MM.1S (cell line): ENCODE measurements around the gene IQCN.

Experiments used
- DNase-seq: peaks from one replicate; pipeline ENCODE4 v3.0.0-alpha.2; 2015
- H2AFZ ChIP-seq: fragments of 300-600 bp; sonication (generic); 2 replicates; pipeline ENCODE4 v1.6.0; 2016; ENCODE audit warnings: antibody characterized with exemption, low read length
- H3F3A ChIP-seq: fragments of 300-600 bp; sonication (generic); 2 replicates; pipeline ENCODE4 v1.6.1; 2016; ENCODE audit warnings: mild to moderate bottlenecking, antibody characterized with exemption, low read length, moderate library complexity, mixed read lengths; ENCODE audit not compliant: insufficient read depth
- H3K27ac ChIP-seq: fragments of 300-600 bp; sonication (generic); 2 replicates; pipeline ENCODE4 v1.5.1; 2016; ENCODE audit warnings: mild to moderate bottlenecking, low read length
- H3K27me3 ChIP-seq: fragments of 300-600 bp; sonication (generic); replicated peaks from 2 replicates; pipeline ENCODE4 v1.6.0; 2016; ENCODE audit warnings: low read length; ENCODE audit not compliant: insufficient read depth
- H3K36me3 ChIP-seq: fragments of 300-600 bp; sonication (generic); replicated peaks from 2 replicates; pipeline ENCODE4 v1.6.1; 2016; ENCODE audit warnings: mild to moderate bottlenecking, low read length, mixed read lengths; ENCODE audit not compliant: insufficient read depth
- H3K4me1 ChIP-seq: fragments of 300-600 bp; sonication (generic); 2 replicates; pipeline ENCODE4 v1.6.1; 2016; ENCODE audit warnings: low read length, mixed read lengths
- H3K4me2 ChIP-seq: fragments of 300-600 bp; sonication (generic); 2 replicates; pipeline ENCODE4 v1.6.0; 2016; ENCODE audit warnings: low read depth, low read length
- H3K4me3 ChIP-seq: fragments of 300-600 bp; sonication (generic); 2 replicates; pipeline ENCODE4 v1.5.1; 2016; ENCODE audit warnings: low read length, mixed read lengths
- H3K79me2 ChIP-seq: fragments of 300-600 bp; sonication (generic); 2 replicates; pipeline ENCODE4 v1.6.1; 2016; ENCODE audit warnings: mixed run types, low read length, mixed read lengths
- H3K9ac ChIP-seq: fragments of 300-600 bp; sonication (generic); 2 replicates; pipeline ENCODE4 v1.6.1; 2016; ENCODE audit warnings: low read length, mixed read lengths
- H3K9me2 ChIP-seq: fragments of 300-600 bp; sonication (generic); replicated peaks from 2 replicates; pipeline ENCODE4 v1.6.1; 2016; ENCODE audit warnings: mild to moderate bottlenecking, low read length, mixed read lengths; ENCODE audit not compliant: insufficient read depth
- H3K9me3 ChIP-seq: fragments of 300-600 bp; sonication (generic); replicated peaks from 2 replicates; pipeline ENCODE4 v1.6.1; 2016; ENCODE audit warnings: mild to moderate bottlenecking, low read length, mixed read lengths; ENCODE audit not compliant: insufficient read depth
- H4K20me1 ChIP-seq: fragments of 300-600 bp; sonication (generic); 2 replicates; pipeline ENCODE4 v1.6.1; 2016; ENCODE audit warnings: mild to moderate bottlenecking, low read length, moderate library complexity, mixed read lengths; ENCODE audit not compliant: insufficient read depth
- CTCF ChIP-seq: fragments of 300-600 bp; sonication (generic); IDR thresholded peaks from 2 replicates; pipeline ENCODE4 v1.5.1; 2016; ENCODE audit warnings: antibody characterized with exemption, low read length, mixed read lengths
- EZH2 ChIP-seq: fragments of 300-600 bp; sonication (generic); optimal IDR thresholded peaks from 2 replicates; pipeline ENCODE3; 2017; ENCODE audit warnings: low read depth, mild to moderate bottlenecking, antibody characterized with exemption, low read length, mixed read lengths
- EZH2phosphoT487 ChIP-seq: fragments of 300-600 bp; sonication (generic); IDR thresholded peaks from 2 replicates; pipeline ENCODE4 v1.6.1; 2018; ENCODE audit warnings: antibody characterized with exemption, low read length

Gene IQCN

GRCh38 chr19:18261474-18261873, 12.8 kb downstream of the IQCN start:
- Histone ChIP-seq H4K20me1 (no peaks in the 10 kb centered on the region), H2AFZ (no peak overlapping the region), H3K4me1 (no peaks in the 10 kb centered on the region), H3K36me3 (no peaks in the 10 kb centered on the region), H3F3A (no peaks in the 10 kb centered on the region), H3K79me2 (no peaks in the 10 kb centered on the region), H3K4me3 (no peak overlapping the region), H3K9me3 (no peaks in the 10 kb centered on the region), H3K9ac (no peak overlapping the region), H3K4me2 (no peak overlapping the region), H3K27ac (no peak overlapping the region), H3K27me3 (peaks cover 81% of the 10 kb centered on the region), H3K9me2 (no peaks in the 10 kb centered on the region)
- TF ChIP-seq EZH2phosphoT487 (no peak), CTCF (no peak), EZH2 (no peak)
- DNase-seq = no peak

- Histone ChIP-seq H3K4me3 (no peak overlapping the region), H3K9ac (no peak overlapping the region), H2AFZ (no peak overlapping the region), H3K9me2 (no peaks in the 10 kb centered on the region), H3K79me2 (no peaks in the 10 kb centered on the region), H3K4me2 (no peak overlapping the region), H3F3A (no peaks in the 10 kb centered on the region), H3K9me3 (no peaks in the 10 kb centered on the region), H3K27ac (no peak overlapping the region), H3K4me1 (peaks cover 6% of the 10 kb centered on the region; the same call in 1 of the 2 replicates), H3K36me3 (no peaks in the 10 kb centered on the region), H3K27me3 (peaks cover 75% of the 10 kb centered on the region), H4K20me1 (no peaks in the 10 kb centered on the region)
- DNase-seq = no peak
- TF ChIP-seq EZH2 (no peak), EZH2phosphoT487 (no peak), CTCF (no peak)
Measured at GRCh38 chr19:18259893-18260292, 14.4 kb downstream of the IQCN start.

- no peak overlapping the region for H3K27ac ChIP-seq
- H2AFZ ChIP-seq = no peak overlapping the region
- H3K4me2 ChIP-seq = no peak overlapping the region
- H3K4me1 ChIP-seq = peaks cover 12% of the 10 kb centered on the region; the same call in 1 of the 2 replicates
- no peaks in the 10 kb centered on the region for H3K36me3 ChIP-seq
- peaks cover 75% of the 10 kb centered on the region for H3K27me3 ChIP-seq
- H3K9me2 ChIP-seq = no peaks in the 10 kb centered on the region
- H3K79me2 ChIP-seq = no peaks in the 10 kb centered on the region
- no peak overlapping the region for H3K4me3 ChIP-seq
- no peak overlapping the region for H3K9ac ChIP-seq
- no peaks in the 10 kb centered on the region for H4K20me1 ChIP-seq
- TF ChIP-seq CTCF (no peak), EZH2phosphoT487 (no peak), EZH2 (no peak)
- H3K9me3 ChIP-seq = no peaks in the 10 kb centered on the region
- no peaks in the 10 kb centered on the region for H3F3A ChIP-seq
- no peak for DNase-seq
Measured at GRCh38 chr19:18257503-18258470, 16.5 kb downstream of the IQCN start.
